IMR-90 (cell line): ENCODE measurements around the gene GPRC5C. TPM values are rescaled to one million over a fixed set of nuclear protein-coding genes. Genes with fewer than 3 reads are reported as not detected.

Experiments used
- ATAC-seq: fragments of 200-7000 bp; cut with Tn5 transposase; 2 replicates; pipeline ENCODE4 v1.9.1; 2020; ENCODE audit warnings: low read depth, mild to moderate bottlenecking, moderate library complexity
- BruUV-seq: library from RNA; stranded (reverse); fragments of 400-500 nt; replicated peaks from 2 replicates; lab custom pipeline; 2021; lab: Mats Ljungman, UMichigan
- CTCF ChIA-PET: fragments of 300-600 bp; formaldehyde crosslinking; extraction: SDS; loops from one replicate; lab custom pipeline; 2021; ENCODE audit warnings: antibody characterized with exemption; lab: Yijun Ruan, JAX
- POLR2A ChIA-PET: fragments of 300-600 bp; sonication (Branson Sonifier 250); formaldehyde crosslinking; loops from one replicate; lab custom pipeline; 2022; ENCODE audit warnings: antibody characterized with exemption; ENCODE audit not compliant: unreplicated experiment; lab: Charles Lee
- DNase-seq: peaks from one replicate; pipeline ENCODE4 v3.0.0; 2013
- H2AFZ ChIP-seq: replicated peaks from 2 replicates; pipeline ENCODE3; 2013; ENCODE audit warnings: low read length, mild to moderate bottlenecking; ENCODE audit not compliant: poor library complexity
- H2AK5ac ChIP-seq: 2 replicates; pipeline ENCODE4 v1.6.1; 2013; ENCODE audit warnings: low read depth, low read length, inconsistent platforms
- H2AK9ac ChIP-seq: replicated peaks from 2 replicates; pipeline ENCODE3; 2013; ENCODE audit warnings: mild to moderate bottlenecking, low read depth, low read length, moderate library complexity; ENCODE audit not compliant: poor library complexity
- H2BK120ac ChIP-seq: 2 replicates; pipeline ENCODE4 v1.6.1; 2013; ENCODE audit warnings: low read depth, low read length, inconsistent platforms
- H2BK15ac ChIP-seq: 3 replicates; pipeline ENCODE4 v1.6.1; 2013; ENCODE audit warnings: low read depth, low read length, inconsistent platforms
- H2BK20ac ChIP-seq: 2 replicates; pipeline ENCODE4 v1.6.1; 2013; ENCODE audit warnings: low read depth, mild to moderate bottlenecking, inconsistent platforms, low read length, moderate library complexity
- H2BK5ac ChIP-seq: 2 replicates; pipeline ENCODE4 v1.6.1; 2013; ENCODE audit warnings: mild to moderate bottlenecking, low read depth, low read length, inconsistent platforms; ENCODE audit not compliant: poor library complexity, severe bottlenecking
- H3K14ac ChIP-seq: replicated peaks from 2 replicates; pipeline ENCODE4 v1.6.1; 2013; ENCODE audit warnings: low read depth, low read length, inconsistent platforms
- H3K18ac ChIP-seq: 2 replicates; pipeline ENCODE4 v1.6.1; 2013; ENCODE audit warnings: low read depth, low read length, control low read depth
- H3K23ac ChIP-seq: 2 replicates; pipeline ENCODE4 v1.6.1; 2013; ENCODE audit warnings: low read depth, low read length, inconsistent platforms
- H3K27ac ChIP-seq: 2 replicates; pipeline ENCODE4 v1.5.1; 2013; ENCODE audit warnings: mild to moderate bottlenecking, control low read depth, low read length; ENCODE audit not compliant: insufficient read depth
- H3K27me3 ChIP-seq: 2 replicates; pipeline ENCODE4 v1.6.1; 2013; ENCODE audit warnings: low read length; ENCODE audit not compliant: control insufficient read depth, insufficient read depth
- H3K36me3 ChIP-seq: 2 replicates; pipeline ENCODE4 v1.6.1; 2013; ENCODE audit warnings: low read length, mixed read lengths; ENCODE audit not compliant: control insufficient read depth, insufficient read depth
- H3K4ac ChIP-seq: 2 replicates; pipeline ENCODE4 v1.6.1; 2013; ENCODE audit warnings: low read depth, low read length, inconsistent platforms
- H3K4me1 ChIP-seq: 2 replicates; pipeline ENCODE4 v1.6.1; 2013; ENCODE audit warnings: low read length, mixed read lengths; ENCODE audit not compliant: control insufficient read depth, insufficient read depth
- H3K4me2 ChIP-seq: 2 replicates; pipeline ENCODE4 v1.6.1; 2013; ENCODE audit warnings: low read depth, mild to moderate bottlenecking, control low read depth, low read length, moderate library complexity
- H3K4me3 ChIP-seq: 2 replicates; pipeline ENCODE4 v1.5.1; 2013; ENCODE audit warnings: low read depth, mild to moderate bottlenecking, control low read depth, low read length, moderate library complexity; ENCODE audit not compliant: insufficient read depth
- H3K56ac ChIP-seq: 2 replicates; pipeline ENCODE4 v1.6.1; 2013; ENCODE audit warnings: low read length, inconsistent platforms; ENCODE audit not compliant: insufficient read depth; ENCODE audit errors: extremely low read depth
- H3K79me1 ChIP-seq, 2 experiments: 2 replicates each; pipeline ENCODE4 v1.6.1; 2013; ENCODE audit warnings: low read length in 2 of 2, inconsistent platforms in 1 of 2, low read depth in 1 of 2
- H3K9ac ChIP-seq: 2 replicates; pipeline ENCODE4 v1.6.1; 2013; ENCODE audit warnings: low read depth, low read length, control low read depth
- H3K9me1 ChIP-seq: 2 replicates; pipeline ENCODE4 v1.6.1; 2013; ENCODE audit warnings: low read length, inconsistent platforms; ENCODE audit not compliant: insufficient read depth
- H3K9me3 ChIP-seq: 2 replicates; pipeline ENCODE4 v1.6.1; 2013; ENCODE audit warnings: low read length; ENCODE audit not compliant: control insufficient read depth, insufficient read depth
- H4K20me1 ChIP-seq: 2 replicates; pipeline ENCODE4 v1.6.1; 2013; ENCODE audit warnings: low read length, inconsistent platforms; ENCODE audit not compliant: insufficient read depth
- H4K5ac ChIP-seq: 2 replicates; pipeline ENCODE4 v1.6.1; 2013; ENCODE audit warnings: mild to moderate bottlenecking, low read depth, low read length, control low read depth
- H4K8ac ChIP-seq, 2 experiments: 2 replicates each; pipeline ENCODE4 v1.6.1; 2013; ENCODE audit warnings: low read depth in 2 of 2, low read length in 2 of 2, control low read depth in 1 of 2, inconsistent platforms in 1 of 2
- H4K91ac ChIP-seq: 2 replicates; pipeline ENCODE4 v1.6.1; 2013; ENCODE audit warnings: low read depth, low read length, inconsistent platforms; ENCODE audit not compliant: insufficient read depth
- BHLHE40 ChIP-seq: fragments of 150-350 bp; IDR thresholded peaks from 2 replicates; pipeline ENCODE4 v1.6.1; 2016; ENCODE audit warnings: mild to moderate bottlenecking, low read depth, low read length
- FOS ChIP-seq: fragments of 150-350 bp; IDR thresholded peaks from 2 replicates; pipeline ENCODE4 v1.6.1; 2016; ENCODE audit warnings: low read depth, low read length
- NFE2L2 ChIP-seq: fragments of 150-350 bp; IDR thresholded peaks from 2 replicates; pipeline ENCODE4 v1.6.1; 2016; ENCODE audit warnings: low read depth, mild to moderate bottlenecking, low read length
- POLR2A ChIP-seq: IDR thresholded peaks from 2 replicates; pipeline ENCODE4 v1.6.1; 2012; ENCODE audit warnings: mild to moderate bottlenecking, low read depth, low read length
- RAD21 ChIP-seq: IDR thresholded peaks from 2 replicates; pipeline ENCODE4 v1.6.1; 2012; ENCODE audit warnings: low read length, improper control_type of control experiment
- RFX5 ChIP-seq: IDR thresholded peaks from 2 replicates; pipeline ENCODE4 v1.8.0; 2012; ENCODE audit warnings: low read depth, mild to moderate bottlenecking, low read length, moderate library complexity
- SMC3 ChIP-seq: fragments of 150-350 bp; IDR thresholded peaks from 2 replicates; pipeline ENCODE4 v1.6.1; 2016; ENCODE audit warnings: low read depth, mild to moderate bottlenecking, antibody characterized with exemption, low read length, moderate library complexity
- WGBS, 2 experiments: methylation state at CpG; one replicate each; pipeline versions ENCODE4 v1.1.5 to v1.1.7; 2013; ENCODE audit warnings: missing lambda C conversion rate in 2 of 2; ENCODE audit not compliant: insufficient read length in 1 of 2; ENCODE audit errors: extremely low coverage in 2 of 2; 5-methylcytosine and 5-hydroxymethylcytosine counted together
- dilution Hi-C: fragments of 300-500 bp; cut with HindIII; formaldehyde crosslinking; loops from one replicate; pipeline ENCODE4 v1.14.3; 2018; ENCODE audit warnings: low sequenced_read_pairs; ENCODE audit not compliant: unreplicated experiment
- in situ Hi-C: fragments of 300-500 bp; cut with MboI; formaldehyde crosslinking; loops from 3 replicates; pipeline ENCODE4 v1.14.3; 2019; ENCODE audit warnings: low sequenced_read_pairs, inconsistent platforms, mixed read lengths
- intact Hi-C: fragments of 100-400 bp; cut with micrococcal nuclease; formaldehyde crosslinking; loops from 2 replicates; pipeline ENCODE4 v1.10.0; 2022
- polyA plus RNA-seq, 3 experiments: library from polyadenylated mRNA; depleted of rRNA; stranded (reverse); fragments of >200 nt; gene quantifications; 2 replicates each; pipeline ENCODE4 v1.2.3, GENCODE V29; 2012; ENCODE audit warnings: low replicate concordance in 1 of 3
- total RNA-seq: library from RNA; depleted of rRNA; stranded (reverse); fragments of >200 nt; gene quantifications from 2 replicates; pipeline ENCODE4 v1.2.3, GENCODE V29; 2012

GPRC5C gene
- total and polyA plus RNA-seq, 2 of the 4 experiments (the other 2 are of a cell fraction): not detected

DNA sequence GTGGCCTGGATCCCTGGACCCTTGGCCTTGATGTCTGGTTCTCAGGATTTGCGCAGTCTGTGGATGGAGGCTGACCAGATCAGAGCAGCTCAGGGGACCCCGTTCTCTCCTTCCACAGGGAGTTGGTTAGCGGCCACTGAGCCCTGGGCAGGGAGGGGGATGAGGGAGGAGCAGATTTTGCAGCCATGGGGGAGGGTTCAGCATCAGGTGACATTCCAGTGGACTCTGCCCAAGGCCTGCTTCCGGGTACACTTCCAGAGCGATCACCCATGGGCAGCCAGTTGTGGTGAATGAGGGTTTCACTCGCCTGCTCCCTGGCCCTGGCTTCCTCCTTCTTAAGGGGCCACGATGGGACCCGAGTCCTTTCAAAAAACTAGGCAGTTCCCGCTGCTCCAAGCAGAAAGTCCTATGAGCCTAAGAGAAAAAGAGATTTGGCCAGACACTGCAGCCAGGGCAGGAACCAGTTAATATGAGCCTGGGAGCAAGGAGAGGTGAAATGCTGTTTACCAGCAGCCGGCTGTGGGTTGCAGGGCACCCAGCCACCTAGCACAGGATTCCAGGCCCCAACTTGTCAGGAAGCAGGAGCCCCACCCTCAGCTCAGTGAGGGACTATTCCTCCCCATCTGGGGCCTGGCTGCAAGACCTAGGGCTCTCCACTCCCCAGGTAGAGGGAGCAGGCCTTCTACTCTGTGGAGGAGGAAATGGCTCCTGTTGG, 4.7 kb upstream of the GPRC5C start:
- H3K56ac ChIP-seq: no peak overlapping the region
- dilution Hi-C loops: no loop called here
- H3K23ac ChIP-seq: no peak overlapping the region
- no peak for TF ChIP-seq RFX5
- TF ChIP-seq BHLHE40: no peak
- no peak for TF ChIP-seq SMC3
- TF ChIP-seq RAD21: no peak
- no peak for TF ChIP-seq POLR2A
- TF ChIP-seq FOS: no peak
- no peak for TF ChIP-seq NFE2L2
- no peak for DNase-seq
- BruUV-seq: no TSS peak
- no peak overlapping the region for H3K9ac ChIP-seq
- H4K8ac ChIP-seq: no peak overlapping the region
- no peak overlapping the region for H2BK5ac ChIP-seq
- H3K36me3 ChIP-seq: no peaks in the 10 kb centered on the region
- no peak overlapping the region for H4K5ac ChIP-seq
- no peak overlapping the region for H2AFZ ChIP-seq
- no peak overlapping the region for H3K18ac ChIP-seq
- no peak overlapping the region for H2AK5ac ChIP-seq
- H3K14ac ChIP-seq: no peak overlapping the region
- H3K4ac ChIP-seq: no peak overlapping the region
- no peak overlapping the region for H2BK120ac ChIP-seq
- no peaks in the 10 kb centered on the region for H3K9me1 ChIP-seq
- H2BK15ac ChIP-seq: no peak overlapping the region
- H3K27ac ChIP-seq: no peak overlapping the region
- H4K20me1 ChIP-seq: no peaks in the 10 kb centered on the region
- no peaks in the 10 kb centered on the region for H3K4me1 ChIP-seq
- intact Hi-C loops: no loop called here
- no peaks in the 10 kb centered on the region for H3K79me1 ChIP-seq
- ATAC-seq: no peak
- H3K27me3 ChIP-seq: peaks cover 9% of the 10 kb centered on the region; the same call in 1 of the 2 replicates
- no peak overlapping the region for H2BK20ac ChIP-seq
- no peak overlapping the region for H2AK9ac ChIP-seq
- ChIA-PET POLR2A (no interaction called here), CTCF (no interaction called here)
- peaks cover 15% of the 10 kb centered on the region for H3K9me3 ChIP-seq
- H3K4me2 ChIP-seq: no peak overlapping the region
- H4K91ac ChIP-seq: no peak overlapping the region
- no peak overlapping the region for H3K4me3 ChIP-seq
- WGBS, 2 experiments: 100% methylated on average over 1 of the region's 10 CpGs; no CpG with 5 or more reads in 1 of the 2 experiments
- in situ Hi-C loops: no loop called here
